GM12801 (cell line): ENCODE results near the gene MREG.

Source experiments
- TF ChIP-seq, protein P1 (sequence below): IDR thresholded peaks from one replicate; pipeline ENCODE4 v1.5.1; 2011; ENCODE audit warnings: control low read depth; ENCODE audit not compliant: insufficient read length; ENCODE audit errors: extremely low read depth

Gene MREG

DNA sequence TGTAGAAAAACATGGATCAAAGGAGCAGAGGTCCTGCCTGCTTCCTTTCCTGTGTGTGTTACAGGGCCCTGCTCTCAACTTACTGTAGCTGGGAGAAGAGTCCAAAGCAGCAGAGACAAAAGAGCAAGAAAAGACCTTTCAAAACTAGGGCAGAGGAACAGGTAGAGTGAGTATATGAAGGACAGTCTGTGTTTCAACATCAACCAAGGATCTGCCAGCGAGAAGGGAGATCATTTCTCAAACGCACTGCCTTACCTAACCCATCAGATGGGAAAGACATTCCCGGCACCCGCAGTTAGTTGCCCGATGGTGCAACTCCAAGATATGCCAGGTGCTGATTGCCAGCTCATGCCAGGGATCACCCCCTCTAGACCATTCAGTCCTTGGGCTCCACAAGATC, 41.7 kb downstream of the MREG start:
- TF ChIP-seq, protein P1, sequence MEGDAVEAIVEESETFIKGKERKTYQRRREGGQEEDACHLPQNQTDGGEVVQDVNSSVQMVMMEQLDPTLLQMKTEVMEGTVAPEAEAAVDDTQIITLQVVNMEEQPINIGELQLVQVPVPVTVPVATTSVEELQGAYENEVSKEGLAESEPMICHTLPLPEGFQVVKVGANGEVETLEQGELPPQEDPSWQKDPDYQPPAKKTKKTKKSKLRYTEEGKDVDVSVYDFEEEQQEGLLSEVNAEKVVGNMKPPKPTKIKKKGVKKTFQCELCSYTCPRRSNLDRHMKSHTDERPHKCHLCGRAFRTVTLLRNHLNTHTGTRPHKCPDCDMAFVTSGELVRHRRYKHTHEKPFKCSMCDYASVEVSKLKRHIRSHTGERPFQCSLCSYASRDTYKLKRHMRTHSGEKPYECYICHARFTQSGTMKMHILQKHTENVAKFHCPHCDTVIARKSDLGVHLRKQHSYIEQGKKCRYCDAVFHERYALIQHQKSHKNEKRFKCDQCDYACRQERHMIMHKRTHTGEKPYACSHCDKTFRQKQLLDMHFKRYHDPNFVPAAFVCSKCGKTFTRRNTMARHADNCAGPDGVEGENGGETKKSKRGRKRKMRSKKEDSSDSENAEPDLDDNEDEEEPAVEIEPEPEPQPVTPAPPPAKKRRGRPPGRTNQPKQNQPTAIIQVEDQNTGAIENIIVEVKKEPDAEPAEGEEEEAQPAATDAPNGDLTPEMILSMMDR: no peak

DNA sequence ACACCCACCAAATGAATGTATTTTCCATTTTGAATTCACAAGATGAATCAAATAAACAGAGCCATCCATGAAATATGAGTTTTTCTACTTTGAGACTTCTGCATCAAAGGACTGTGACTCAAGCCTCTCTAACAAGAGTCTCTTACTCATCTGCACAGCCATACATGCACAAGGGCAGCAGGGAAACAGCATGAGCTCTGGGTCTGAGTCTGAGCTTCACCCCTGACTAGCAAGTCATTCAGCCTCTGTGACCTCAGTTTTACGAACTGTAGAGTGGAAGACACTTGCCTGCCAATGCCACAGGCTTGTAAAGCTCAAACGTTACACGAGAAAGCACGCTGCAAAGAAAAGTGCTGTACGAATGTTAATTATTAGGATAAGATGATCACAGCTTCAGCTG, 42.9 kb downstream of the MREG start:
- TF ChIP-seq, protein P1: no peak

DNA sequence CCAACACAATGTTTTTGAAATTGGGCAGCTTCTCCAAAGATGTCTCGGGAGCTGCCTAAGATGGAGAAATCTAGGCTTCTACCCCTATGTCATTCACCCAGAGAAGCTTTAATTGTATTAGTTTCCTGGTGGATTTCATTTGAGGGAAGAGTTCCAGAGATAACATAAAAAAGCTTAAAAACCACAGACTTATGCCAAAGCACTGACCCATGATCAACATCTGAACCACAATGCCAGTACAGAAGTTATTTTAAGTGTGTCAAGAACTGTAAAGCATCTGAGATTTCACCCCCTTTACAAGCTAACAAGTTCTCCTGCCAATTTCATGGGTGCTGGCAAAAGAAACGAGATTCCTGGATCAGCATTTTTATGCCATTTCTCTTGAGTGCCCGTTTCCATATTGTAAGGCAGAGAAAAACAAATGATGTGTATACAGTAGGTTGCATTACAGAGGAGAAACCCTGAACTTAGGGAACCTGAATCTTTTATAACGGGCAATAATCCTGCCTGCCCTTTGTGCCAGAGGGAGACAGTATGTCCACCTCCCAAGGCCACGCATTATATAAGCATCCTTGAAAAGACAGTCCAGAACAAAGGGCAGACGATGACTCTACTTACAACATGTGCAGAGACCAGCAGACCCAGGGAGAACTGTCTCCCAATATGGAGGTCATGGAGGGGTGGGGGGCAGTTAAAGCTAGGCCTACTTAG, 44.1 kb downstream of the MREG start:
- TF ChIP-seq, protein P1: no peak

DNA sequence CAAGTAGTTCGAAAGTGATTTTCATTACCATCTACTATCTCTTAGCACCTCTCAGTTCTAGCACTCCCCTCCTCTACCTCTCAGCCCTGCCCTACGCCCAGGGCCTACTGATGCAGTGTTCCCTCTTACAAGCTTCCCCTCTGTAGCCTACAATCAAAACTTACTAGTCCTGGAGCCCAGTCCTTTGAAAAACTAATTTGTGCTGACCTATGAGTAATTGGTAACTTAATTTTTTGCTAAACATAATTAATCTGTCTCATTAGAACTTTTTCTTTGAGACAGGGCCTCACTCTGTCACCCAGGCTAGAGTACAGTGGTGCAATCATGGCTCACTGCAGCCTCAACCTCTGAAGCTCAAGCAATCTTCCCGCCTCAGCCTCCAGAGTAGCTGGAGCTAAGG, 44.9 kb downstream of the MREG start:
- TF ChIP-seq, protein P1: no peak

DNA sequence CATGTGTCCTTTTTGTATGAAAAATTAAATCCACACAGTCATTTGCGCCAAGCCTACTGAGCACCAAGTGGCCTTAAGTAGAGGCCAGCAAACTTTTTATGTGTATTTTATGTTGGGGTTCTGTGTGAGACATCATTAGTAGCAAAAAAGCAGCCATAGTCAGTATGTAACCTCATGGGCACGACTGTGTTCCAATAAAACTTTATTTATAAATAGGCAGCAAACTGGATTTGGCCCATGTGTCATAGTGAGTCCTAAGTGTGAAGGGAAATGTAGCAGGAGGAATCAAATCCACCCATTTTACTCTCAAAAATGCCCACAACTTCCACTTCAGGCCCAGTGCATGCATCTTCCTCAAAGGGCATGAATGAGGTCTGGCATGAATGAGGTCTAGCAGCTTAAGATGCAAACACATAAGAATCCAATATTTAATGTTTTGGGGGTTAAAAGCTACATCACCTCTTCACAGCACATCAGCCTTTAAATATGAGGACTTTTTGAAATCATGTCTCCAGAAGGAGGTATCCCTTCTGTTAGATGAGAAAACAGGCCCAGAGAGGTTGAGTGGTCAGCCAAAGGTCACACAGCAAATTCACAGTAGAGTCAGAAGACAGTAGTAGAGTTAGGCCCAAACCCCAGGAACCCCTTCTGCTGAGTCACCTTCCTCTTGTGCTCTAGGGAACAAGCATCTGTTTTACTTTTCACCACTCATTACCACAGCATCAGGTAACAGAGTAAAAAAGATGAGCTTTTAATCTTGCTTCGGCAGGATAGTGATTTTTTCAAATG, 45.6 kb downstream of the MREG start:
- TF ChIP-seq, protein P1: no peak

DNA sequence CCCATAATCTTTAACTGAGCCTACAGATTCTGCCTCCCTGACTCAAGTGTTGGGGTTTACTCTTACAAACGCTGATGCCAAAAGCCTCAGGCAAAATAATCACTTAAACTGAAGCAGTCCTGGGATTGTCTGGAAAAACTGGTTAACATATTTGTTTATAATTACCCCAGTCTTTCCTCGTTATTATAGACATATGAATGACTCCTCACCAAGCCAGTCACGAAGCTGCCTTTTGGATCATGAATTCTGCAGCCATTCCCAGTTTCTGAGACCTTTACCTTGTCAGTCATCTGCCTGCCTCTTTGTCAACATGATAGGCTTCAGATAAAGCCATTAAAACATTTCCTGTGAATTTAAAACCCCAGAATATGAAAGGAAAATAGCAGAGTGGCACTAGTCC, 46.4 kb downstream of the MREG start:
- TF ChIP-seq, protein P1: no peak

DNA sequence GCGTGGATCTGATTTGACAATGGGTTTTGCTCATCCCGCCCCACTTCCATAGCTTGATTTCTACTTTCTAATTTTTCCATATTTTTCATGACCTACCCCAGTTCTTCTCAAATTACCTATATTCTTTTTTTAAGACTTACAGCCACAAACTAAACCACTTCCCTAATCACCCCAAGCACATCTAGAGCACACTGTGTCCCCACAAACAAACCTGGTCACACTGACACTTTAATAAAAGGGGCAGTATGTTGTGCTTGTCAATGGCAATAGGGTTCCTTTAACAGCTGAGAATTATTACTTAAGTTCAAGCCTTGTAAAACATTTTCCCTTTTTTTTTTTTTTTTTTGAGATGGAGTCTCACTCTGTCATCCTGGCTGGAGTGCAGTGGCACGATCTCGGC, 47.1 kb downstream of the MREG start:
- TF ChIP-seq, protein P1: no peak
